Spleen (tissue), 7 donors: ENCODE measurements around the gene FNDC5.

ENCODE experiments used
- POLR2A ChIP-seq, 3 donors: fragments of 450-650 bp; IDR thresholded peaks; one replicate each; pipeline ENCODE4 v1.5.1; 2017; ENCODE audit warnings: antibody characterized with exemption in 3 of 3, mild to moderate bottlenecking in 1 of 3
- POLR2AphosphoS5 ChIP-seq, 3 donors: sonication (generic); formaldehyde crosslinking; IDR thresholded peaks; one replicate each; pipeline ENCODE4 v1.5.1; 2017; ENCODE audit warnings: antibody characterized with exemption in 3 of 3
- TF ChIP-seq, protein P1 (sequence below), 11 experiments: fragments of 200-600 bp in 7 of 11; fragments of 450-650 bp in 4 of 11; sonication (generic) in 4 of 11; IDR thresholded peaks in 8 of 11; conservative IDR thresholded peaks in 3 of 11; 1 replicate in 7 of 11; 2 replicates in 4 of 11; pipeline versions ENCODE4 v1.4.0 to v1.8.0; 2016 to 2021; ENCODE audit warnings: antibody characterized with exemption in 11 of 11, inconsistent platforms in 4 of 11, mild to moderate bottlenecking in 1 of 11
- donor health status: DM: no; HTN: no; CAD: no; lungs with moderate emphysema.
- donor health status: DM: no; HTN: no; CAD: no.
- donor health status: DM: no; HTN: no; CAD: no.

DNA sequence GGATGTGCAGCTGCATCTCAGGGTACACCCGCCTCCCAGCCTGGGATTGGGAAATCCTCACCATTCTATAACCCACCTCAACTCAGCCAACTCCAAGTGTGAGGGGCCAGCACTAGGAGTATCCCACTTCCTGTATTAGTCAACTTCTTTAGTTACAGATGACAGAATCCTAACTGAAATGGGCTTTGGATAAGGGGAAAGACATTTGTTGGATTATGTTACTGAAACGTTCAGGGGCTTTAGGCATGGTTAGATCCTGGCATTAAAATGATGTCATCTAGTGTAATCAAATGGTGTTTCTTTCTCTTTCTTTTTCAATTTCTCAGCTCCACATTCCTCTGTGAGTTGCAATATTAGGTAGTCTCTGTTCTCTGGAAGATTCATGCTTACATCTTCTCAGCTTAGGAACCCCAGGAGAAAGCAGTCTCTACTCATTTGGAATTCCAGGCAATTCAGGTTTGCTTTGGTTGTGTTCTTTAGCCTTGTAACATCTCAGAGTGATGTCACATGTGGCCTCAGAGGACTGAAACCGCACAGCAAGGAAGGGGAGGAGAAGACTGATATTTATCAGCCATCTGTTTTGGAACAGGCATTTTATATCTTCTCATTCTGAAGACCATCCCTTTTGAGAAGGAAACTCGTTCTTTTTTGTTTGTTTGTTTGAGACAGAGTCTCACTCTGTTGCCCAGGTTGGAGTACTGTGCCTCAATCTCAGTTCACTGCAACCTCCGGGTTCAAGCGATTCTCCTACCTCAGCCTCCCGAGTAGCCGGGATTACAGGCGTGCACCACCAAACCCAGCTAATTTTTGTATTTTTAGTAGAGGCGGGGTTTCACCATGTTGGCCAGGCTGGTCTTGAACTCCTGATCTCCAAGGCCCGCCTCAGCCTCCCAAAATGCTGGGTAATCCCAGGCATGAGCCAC lies 49.4 kb upstream of the FNDC5 start:
- TF ChIP-seq, protein P1, sequence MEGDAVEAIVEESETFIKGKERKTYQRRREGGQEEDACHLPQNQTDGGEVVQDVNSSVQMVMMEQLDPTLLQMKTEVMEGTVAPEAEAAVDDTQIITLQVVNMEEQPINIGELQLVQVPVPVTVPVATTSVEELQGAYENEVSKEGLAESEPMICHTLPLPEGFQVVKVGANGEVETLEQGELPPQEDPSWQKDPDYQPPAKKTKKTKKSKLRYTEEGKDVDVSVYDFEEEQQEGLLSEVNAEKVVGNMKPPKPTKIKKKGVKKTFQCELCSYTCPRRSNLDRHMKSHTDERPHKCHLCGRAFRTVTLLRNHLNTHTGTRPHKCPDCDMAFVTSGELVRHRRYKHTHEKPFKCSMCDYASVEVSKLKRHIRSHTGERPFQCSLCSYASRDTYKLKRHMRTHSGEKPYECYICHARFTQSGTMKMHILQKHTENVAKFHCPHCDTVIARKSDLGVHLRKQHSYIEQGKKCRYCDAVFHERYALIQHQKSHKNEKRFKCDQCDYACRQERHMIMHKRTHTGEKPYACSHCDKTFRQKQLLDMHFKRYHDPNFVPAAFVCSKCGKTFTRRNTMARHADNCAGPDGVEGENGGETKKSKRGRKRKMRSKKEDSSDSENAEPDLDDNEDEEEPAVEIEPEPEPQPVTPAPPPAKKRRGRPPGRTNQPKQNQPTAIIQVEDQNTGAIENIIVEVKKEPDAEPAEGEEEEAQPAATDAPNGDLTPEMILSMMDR (IDR thresholded peaks at IDR 0.05 in 8 of 11, conservative IDR thresholded peaks at IDR 0.05 in 3 of 11) = no peak
- TF ChIP-seq POLR2A (IDR thresholded peaks at IDR 0.05) = no peak
- no peak for TF ChIP-seq POLR2AphosphoS5 (IDR thresholded peaks at IDR 0.05)
